Measurements from ENCODE around the gene AHI1. TPM values are rescaled to one million over a fixed set of nuclear protein-coding genes. Genes with fewer than 3 reads are reported as not detected.

The AHI1 gene
- total and polyA plus RNA-seq, 2 of the 13 experiments (the other 11 are each of a cell fraction or from before 2014, with no cell fraction given): 7.2 to 18.6 TPM

GRCh38 chr6:135497412-135498184 is at the start of gene AHI1 (continued):
- TF ChIP-seq, protein P1, sequence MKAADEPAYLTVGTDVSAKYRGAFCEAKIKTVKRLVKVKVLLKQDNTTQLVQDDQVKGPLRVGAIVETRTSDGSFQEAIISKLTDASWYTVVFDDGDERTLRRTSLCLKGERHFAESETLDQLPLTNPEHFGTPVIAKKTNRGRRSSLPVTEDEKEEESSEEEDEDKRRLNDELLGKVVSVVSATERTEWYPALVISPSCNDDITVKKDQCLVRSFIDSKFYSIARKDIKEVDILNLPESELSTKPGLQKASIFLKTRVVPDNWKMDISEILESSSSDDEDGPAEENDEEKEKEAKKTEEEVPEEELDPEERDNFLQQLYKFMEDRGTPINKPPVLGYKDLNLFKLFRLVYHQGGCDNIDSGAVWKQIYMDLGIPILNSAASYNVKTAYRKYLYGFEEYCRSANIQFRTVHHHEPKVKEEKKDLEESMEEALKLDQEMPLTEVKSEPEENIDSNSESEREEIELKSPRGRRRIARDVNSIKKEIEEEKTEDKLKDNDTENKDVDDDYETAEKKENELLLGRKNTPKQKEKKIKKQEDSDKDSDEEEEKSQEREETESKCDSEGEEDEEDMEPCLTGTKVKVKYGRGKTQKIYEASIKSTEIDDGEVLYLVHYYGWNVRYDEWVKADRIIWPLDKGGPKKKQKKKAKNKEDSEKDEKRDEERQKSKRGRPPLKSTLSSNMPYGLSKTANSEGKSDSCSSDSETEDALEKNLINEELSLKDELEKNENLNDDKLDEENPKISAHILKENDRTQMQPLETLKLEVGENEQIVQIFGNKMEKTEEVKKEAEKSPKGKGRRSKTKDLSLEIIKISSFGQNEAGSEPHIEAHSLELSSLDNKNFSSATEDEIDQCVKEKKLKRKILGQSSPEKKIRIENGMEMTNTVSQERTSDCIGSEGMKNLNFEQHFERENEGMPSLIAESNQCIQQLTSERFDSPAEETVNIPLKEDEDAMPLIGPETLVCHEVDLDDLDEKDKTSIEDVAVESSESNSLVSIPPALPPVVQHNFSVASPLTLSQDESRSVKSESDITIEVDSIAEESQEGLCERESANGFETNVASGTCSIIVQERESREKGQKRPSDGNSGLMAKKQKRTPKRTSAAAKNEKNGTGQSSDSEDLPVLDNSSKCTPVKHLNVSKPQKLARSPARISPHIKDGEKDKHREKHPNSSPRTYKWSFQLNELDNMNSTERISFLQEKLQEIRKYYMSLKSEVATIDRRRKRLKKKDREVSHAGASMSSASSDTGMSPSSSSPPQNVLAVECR (CRISPR knock-in tag; IDR thresholded peaks at IDR 0.05; ENCODE audit: borderline replicate concordance): peak; percentile 99
- TF ChIP-seq ZSCAN20 (CRISPR knock-in tag; IDR thresholded peaks at IDR 0.05; ENCODE audit: borderline replicate concordance) (peak; percentile 91), RBAK (CRISPR knock-in tag; IDR thresholded peaks at IDR 0.05) (0 out of 2 replicates have a peak, but pooled peaks have one; percentile 66), MXI1 (IDR thresholded peaks at IDR 0.05; ENCODE audit: borderline replicate concordance, low read depth, low read length) (peak; percentile 98), ZNF563 (CRISPR knock-in tag; IDR thresholded peaks at IDR 0.05) (peak; percentile 100), KDM1A (CRISPR knock-in tag; IDR thresholded peaks at IDR 0.05) (no peak), ZNF180 (CRISPR knock-in tag; IDR thresholded peaks at IDR 0.05; ENCODE audit: borderline replicate concordance, low read depth) (peak; percentile 85; the same call in 1 of the 2 replicates), MEIS2 (CRISPR knock-in tag; IDR thresholded peaks at IDR 0.05) (peak; percentile 59; the same call in 1 of the 2 replicates), NR2F2 (IDR thresholded peaks at IDR 0.05; ENCODE audit: borderline replicate concordance, low read depth) (no peak), MXD4 (CRISPR knock-in tag; IDR thresholded peaks at IDR 0.05) (peak; percentile 94), ZNF557 (CRISPR knock-in tag; IDR thresholded peaks at IDR 0.05) (peak; percentile 97), ZNF282 (IDR thresholded peaks at IDR 0.05; ENCODE audit: partially characterized antibody) (no peak), NFATC3 (CRISPR knock-in tag; IDR thresholded peaks at IDR 0.05) (peak; percentile 91; the same call in 1 of the 2 replicates), HNF4A (CRISPR knock-in tag; IDR thresholded peaks at IDR 0.05) (no peak), NCOA1 (CRISPR knock-in tag; IDR thresholded peaks at IDR 0.05) (peak; percentile 86)
- TF ChIP-seq, protein P2, sequence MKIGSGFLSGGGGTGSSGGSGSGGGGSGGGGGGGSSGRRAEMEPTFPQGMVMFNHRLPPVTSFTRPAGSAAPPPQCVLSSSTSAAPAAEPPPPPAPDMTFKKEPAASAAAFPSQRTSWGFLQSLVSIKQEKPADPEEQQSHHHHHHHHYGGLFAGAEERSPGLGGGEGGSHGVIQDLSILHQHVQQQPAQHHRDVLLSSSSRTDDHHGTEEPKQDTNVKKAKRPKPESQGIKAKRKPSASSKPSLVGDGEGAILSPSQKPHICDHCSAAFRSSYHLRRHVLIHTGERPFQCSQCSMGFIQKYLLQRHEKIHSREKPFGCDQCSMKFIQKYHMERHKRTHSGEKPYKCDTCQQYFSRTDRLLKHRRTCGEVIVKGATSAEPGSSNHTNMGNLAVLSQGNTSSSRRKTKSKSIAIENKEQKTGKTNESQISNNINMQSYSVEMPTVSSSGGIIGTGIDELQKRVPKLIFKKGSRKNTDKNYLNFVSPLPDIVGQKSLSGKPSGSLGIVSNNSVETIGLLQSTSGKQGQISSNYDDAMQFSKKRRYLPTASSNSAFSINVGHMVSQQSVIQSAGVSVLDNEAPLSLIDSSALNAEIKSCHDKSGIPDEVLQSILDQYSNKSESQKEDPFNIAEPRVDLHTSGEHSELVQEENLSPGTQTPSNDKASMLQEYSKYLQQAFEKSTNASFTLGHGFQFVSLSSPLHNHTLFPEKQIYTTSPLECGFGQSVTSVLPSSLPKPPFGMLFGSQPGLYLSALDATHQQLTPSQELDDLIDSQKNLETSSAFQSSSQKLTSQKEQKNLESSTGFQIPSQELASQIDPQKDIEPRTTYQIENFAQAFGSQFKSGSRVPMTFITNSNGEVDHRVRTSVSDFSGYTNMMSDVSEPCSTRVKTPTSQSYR (CRISPR knock-in tag; IDR thresholded peaks at IDR 0.05; ENCODE audit: borderline replicate concordance): no peak; the same call in 1 of the 2 replicates
- TF ChIP-seq, protein P3, sequence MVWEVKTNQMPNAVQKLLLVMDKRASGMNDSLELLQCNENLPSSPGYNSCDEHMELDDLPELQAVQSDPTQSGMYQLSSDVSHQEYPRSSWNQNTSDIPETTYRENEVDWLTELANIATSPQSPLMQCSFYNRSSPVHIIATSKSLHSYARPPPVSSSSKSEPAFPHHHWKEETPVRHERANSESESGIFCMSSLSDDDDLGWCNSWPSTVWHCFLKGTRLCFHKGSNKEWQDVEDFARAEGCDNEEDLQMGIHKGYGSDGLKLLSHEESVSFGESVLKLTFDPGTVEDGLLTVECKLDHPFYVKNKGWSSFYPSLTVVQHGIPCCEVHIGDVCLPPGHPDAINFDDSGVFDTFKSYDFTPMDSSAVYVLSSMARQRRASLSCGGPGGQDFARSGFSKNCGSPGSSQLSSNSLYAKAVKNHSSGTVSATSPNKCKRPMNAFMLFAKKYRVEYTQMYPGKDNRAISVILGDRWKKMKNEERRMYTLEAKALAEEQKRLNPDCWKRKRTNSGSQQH (CRISPR knock-in tag; IDR thresholded peaks at IDR 0.05; ENCODE audit: low read depth): peak; percentile 56
- TF ChIP-seq, protein P4, sequence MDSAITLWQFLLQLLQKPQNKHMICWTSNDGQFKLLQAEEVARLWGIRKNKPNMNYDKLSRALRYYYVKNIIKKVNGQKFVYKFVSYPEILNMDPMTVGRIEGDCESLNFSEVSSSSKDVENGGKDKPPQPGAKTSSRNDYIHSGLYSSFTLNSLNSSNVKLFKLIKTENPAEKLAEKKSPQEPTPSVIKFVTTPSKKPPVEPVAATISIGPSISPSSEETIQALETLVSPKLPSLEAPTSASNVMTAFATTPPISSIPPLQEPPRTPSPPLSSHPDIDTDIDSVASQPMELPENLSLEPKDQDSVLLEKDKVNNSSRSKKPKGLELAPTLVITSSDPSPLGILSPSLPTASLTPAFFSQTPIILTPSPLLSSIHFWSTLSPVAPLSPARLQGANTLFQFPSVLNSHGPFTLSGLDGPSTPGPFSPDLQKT (CRISPR knock-in tag; IDR thresholded peaks at IDR 0.05; ENCODE audit: borderline replicate concordance): no peak; the same call in 1 of the 2 replicates
- TF ChIP-seq, protein P5, sequence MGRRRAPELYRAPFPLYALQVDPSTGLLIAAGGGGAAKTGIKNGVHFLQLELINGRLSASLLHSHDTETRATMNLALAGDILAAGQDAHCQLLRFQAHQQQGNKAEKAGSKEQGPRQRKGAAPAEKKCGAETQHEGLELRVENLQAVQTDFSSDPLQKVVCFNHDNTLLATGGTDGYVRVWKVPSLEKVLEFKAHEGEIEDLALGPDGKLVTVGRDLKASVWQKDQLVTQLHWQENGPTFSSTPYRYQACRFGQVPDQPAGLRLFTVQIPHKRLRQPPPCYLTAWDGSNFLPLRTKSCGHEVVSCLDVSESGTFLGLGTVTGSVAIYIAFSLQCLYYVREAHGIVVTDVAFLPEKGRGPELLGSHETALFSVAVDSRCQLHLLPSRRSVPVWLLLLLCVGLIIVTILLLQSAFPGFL (CRISPR knock-in tag; IDR thresholded peaks at IDR 0.05): no peak
